PFSK-1 (cell line): ENCODE measurements around the gene SRMS.

ENCODE experiments used
- FOXP2 ChIP-seq: optimal IDR thresholded peaks from 2 replicates; pipeline ENCODE3; 2011; ENCODE audit warnings: borderline replicate concordance, control low read depth, inconsistent platforms; ENCODE audit not compliant: insufficient read depth; ENCODE audit errors: extremely low read length, extremely low read depth
- POLR2AphosphoS5 ChIP-seq: IDR thresholded peaks from 2 replicates; pipeline ENCODE4 v1.6.1; 2012; ENCODE audit warnings: low read depth, mild to moderate bottlenecking, control low read depth, low read length, moderate library complexity
- SIN3A ChIP-seq: IDR thresholded peaks from 2 replicates; pipeline ENCODE4 v1.6.1; 2012; ENCODE audit warnings: mild to moderate bottlenecking, low read length, moderate library complexity, borderline replicate concordance; ENCODE audit not compliant: insufficient read depth
- TAF1 ChIP-seq: IDR thresholded peaks from 2 replicates; pipeline ENCODE4 v1.6.1; 2012; ENCODE audit warnings: low read length, control low read depth, borderline replicate concordance; ENCODE audit not compliant: insufficient read depth
- TF ChIP-seq, protein P1 (sequence below), 2 experiments: IDR thresholded peaks; 2 replicates each; pipeline versions ENCODE4 v1.6.1 to v1.8.0; 2011 to 2012; ENCODE audit warnings: low read depth in 2 of 2, low read length in 2 of 2, control low read depth in 1 of 2, inconsistent platforms in 1 of 2, mild to moderate bottlenecking in 1 of 2, moderate library complexity in 1 of 2; ENCODE audit not compliant: insufficient read depth in 1 of 2

Gene SRMS

GRCh38 chr20:63546956-63547724, 409 bp downstream of the SRMS start:
- TF ChIP-seq SIN3A (no peak), TAF1 (no peak), FOXP2 (no peak), POLR2AphosphoS5 (no peak)
- TF ChIP-seq, protein P1, sequence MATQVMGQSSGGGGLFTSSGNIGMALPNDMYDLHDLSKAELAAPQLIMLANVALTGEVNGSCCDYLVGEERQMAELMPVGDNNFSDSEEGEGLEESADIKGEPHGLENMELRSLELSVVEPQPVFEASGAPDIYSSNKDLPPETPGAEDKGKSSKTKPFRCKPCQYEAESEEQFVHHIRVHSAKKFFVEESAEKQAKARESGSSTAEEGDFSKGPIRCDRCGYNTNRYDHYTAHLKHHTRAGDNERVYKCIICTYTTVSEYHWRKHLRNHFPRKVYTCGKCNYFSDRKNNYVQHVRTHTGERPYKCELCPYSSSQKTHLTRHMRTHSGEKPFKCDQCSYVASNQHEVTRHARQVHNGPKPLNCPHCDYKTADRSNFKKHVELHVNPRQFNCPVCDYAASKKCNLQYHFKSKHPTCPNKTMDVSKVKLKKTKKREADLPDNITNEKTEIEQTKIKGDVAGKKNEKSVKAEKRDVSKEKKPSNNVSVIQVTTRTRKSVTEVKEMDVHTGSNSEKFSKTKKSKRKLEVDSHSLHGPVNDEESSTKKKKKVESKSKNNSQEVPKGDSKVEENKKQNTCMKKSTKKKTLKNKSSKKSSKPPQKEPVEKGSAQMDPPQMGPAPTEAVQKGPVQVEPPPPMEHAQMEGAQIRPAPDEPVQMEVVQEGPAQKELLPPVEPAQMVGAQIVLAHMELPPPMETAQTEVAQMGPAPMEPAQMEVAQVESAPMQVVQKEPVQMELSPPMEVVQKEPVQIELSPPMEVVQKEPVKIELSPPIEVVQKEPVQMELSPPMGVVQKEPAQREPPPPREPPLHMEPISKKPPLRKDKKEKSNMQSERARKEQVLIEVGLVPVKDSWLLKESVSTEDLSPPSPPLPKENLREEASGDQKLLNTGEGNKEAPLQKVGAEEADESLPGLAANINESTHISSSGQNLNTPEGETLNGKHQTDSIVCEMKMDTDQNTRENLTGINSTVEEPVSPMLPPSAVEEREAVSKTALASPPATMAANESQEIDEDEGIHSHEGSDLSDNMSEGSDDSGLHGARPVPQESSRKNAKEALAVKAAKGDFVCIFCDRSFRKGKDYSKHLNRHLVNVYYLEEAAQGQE (IDR thresholded peaks at IDR 0.05; ENCODE audit: insufficient read depth in 1 of 2, low read depth in 2 of 2, low read length in 2 of 2): no peak

DNA sequence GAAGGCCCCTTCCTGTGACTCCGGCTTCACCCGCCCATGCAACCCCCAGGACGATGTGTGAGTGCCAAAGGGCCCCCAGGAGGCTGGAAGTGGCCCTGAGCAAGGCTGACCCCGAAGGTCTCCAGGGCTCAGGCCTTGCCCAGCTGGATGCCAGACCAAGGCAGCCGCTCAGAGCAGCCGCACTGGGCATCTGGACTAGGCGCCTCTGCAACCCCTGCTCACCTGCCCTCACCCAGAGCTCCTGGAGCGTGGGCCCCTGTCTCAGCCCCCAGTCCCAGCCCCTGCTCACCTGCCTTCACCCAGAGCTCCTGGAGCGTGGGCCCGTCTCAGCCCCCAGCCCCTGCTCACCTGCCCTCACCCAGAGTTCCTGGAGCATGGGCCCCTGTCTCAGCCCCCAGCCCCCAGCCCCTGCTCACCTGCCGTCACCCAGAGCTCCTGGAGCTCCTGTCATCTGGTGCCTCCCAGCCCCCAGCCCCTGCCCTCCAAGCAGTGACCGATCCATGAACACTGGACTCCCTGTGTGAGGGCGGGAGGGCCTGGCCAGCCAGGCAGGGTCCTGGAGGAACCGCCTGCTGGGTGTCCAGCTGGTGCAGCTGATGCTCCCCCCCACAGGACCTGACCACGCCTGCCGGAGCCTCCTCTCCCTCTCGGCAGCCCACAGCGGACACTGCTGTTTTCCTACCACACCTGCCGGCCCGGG, 1.1 kb downstream of the SRMS start:
- no peak for TF ChIP-seq TAF1
- no peak for TF ChIP-seq POLR2AphosphoS5
- TF ChIP-seq, protein P1 (IDR thresholded peaks at IDR 0.05; ENCODE audit: insufficient read depth in 1 of 2, low read depth in 2 of 2, low read length in 2 of 2): no peak
- no peak for TF ChIP-seq SIN3A
- TF ChIP-seq FOXP2: no peak

DNA sequence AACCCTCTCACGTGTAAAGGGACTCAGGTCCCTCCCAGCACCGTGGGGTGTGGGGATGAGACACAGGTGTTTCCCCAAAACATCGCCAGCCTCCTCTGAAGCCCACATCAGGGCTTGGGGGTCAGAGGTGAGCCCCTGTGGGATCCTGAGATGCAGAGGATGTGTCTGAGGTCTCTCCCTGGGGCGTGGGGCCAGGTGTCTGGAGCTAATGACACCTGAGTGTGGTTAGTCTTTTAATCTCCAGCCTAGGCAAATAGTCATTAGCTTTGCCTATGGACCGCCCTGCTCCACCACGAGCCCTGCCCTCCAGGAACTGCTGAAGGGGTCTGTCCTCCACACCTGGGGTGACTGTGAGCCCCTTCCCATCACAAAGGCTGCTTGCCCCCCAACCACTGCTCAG, 1.7 kb downstream of the SRMS start:
- no peak for TF ChIP-seq SIN3A
- no peak for TF ChIP-seq TAF1
- TF ChIP-seq, protein P1 (IDR thresholded peaks at IDR 0.05; ENCODE audit: insufficient read depth in 1 of 2, low read depth in 2 of 2, low read length in 2 of 2): no peak
- TF ChIP-seq POLR2AphosphoS5: no peak
- TF ChIP-seq FOXP2: no peak

DNA sequence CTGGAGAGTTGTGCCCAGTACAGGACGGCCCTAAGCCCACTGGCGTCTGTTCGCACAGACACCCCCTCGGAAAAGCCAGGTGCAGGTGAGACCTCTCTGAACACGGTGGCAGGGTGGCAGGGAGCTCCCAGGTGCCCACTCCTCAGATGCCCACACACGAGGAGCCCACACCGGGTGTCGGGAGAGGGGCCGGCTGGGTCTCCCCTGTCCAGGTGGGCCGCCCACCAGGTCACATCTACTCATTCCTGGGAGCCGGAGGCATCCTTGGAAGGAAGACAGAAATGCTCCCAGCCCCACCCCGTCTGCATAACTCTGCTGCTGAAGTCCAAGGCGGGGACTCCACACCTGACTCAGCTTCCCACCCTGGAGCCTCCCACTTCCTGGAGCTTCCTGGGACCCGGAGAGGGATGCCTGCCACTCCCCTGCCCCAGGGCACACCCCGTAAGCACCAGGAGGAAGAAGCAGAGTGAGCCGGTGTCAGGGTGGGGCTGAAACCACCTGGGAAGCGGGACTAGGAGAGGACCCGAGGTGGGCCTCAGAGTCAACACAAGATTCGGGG, 2.5 kb downstream of the SRMS start:
- TF ChIP-seq, protein P1 (IDR thresholded peaks at IDR 0.05; ENCODE audit: insufficient read depth in 1 of 2, low read depth in 2 of 2, low read length in 2 of 2): no peak
- TF ChIP-seq SIN3A: no peak
- no peak for TF ChIP-seq FOXP2
- TF ChIP-seq TAF1: no peak
- no peak for TF ChIP-seq POLR2AphosphoS5
